WERI-Rb-1 (cell line): ENCODE results near the gene PIK3R6.

Experiments used
- DNase-seq: peaks from one replicate; pipeline ENCODE4 v3.0.0-alpha.2; 2020
- H3K27ac ChIP-seq: fragments of 250-450 bp; sonication (Bioruptor Pico); 2 replicates; pipeline ENCODE4 v1.5.1; 2020; ENCODE audit warnings: mild to moderate bottlenecking, moderate library complexity
- H3K27me3 ChIP-seq: fragments of 250-450 bp; sonication (Bioruptor Pico); 2 replicates; pipeline ENCODE4 v1.5.1; 2021; ENCODE audit warnings: mild to moderate bottlenecking, low read depth, moderate library complexity; ENCODE audit not compliant: insufficient read depth, severe bottlenecking
- H3K36me3 ChIP-seq: fragments of 250-450 bp; sonication (Bioruptor Pico); 2 replicates; pipeline ENCODE4 v1.5.1; 2020; ENCODE audit warnings: mild to moderate bottlenecking, moderate library complexity
- H3K4me3 ChIP-seq: 2 replicates; pipeline ENCODE4 v1.5.1; 2011; ENCODE audit warnings: low read depth, mild to moderate bottlenecking, control low read depth, low read length
- H3K9me3 ChIP-seq: fragments of 250-450 bp; sonication (Bioruptor Pico); 2 replicates; pipeline ENCODE4 v1.5.1; 2021; ENCODE audit warnings: mild to moderate bottlenecking, moderate library complexity; ENCODE audit not compliant: severe bottlenecking
- CTCF ChIP-seq: IDR thresholded peaks from 2 replicates; pipeline ENCODE4 v1.5.1; 2011; ENCODE audit warnings: low read depth, mild to moderate bottlenecking, control low read depth, inconsistent platforms, low read length

Gene PIK3R6

GRCh38 chr17:8835106-8835505 lies 32.4 kb downstream of the PIK3R6 start:
- H3K4me3 ChIP-seq = no peak overlapping the region
- no peak for DNase-seq
- no peaks in the 10 kb centered on the region for H3K36me3 ChIP-seq
- TF ChIP-seq CTCF = no peak
- H3K27ac ChIP-seq = no peak overlapping the region
- H3K9me3 ChIP-seq = no peaks in the 10 kb centered on the region
- no peaks in the 10 kb centered on the region for H3K27me3 ChIP-seq

- no peak overlapping the region for H3K4me3 ChIP-seq
- peak; percentile 90 for TF ChIP-seq CTCF
- H3K27me3 ChIP-seq = no peaks in the 10 kb centered on the region
- H3K36me3 ChIP-seq = no peaks in the 10 kb centered on the region
- H3K27ac ChIP-seq = peak overlapping the region; percentile 69
- DNase-seq = peak; percentile 94
- H3K9me3 ChIP-seq = no peaks in the 10 kb centered on the region
Observed at GRCh38 chr17:8832711-8833352, 34.6 kb downstream of the PIK3R6 start.

- Histone ChIP-seq H3K27ac (peak overlapping the region; percentile 55), H3K36me3 (no peaks in the 10 kb centered on the region), H3K4me3 (no peak overlapping the region), H3K9me3 (no peaks in the 10 kb centered on the region), H3K27me3 (no peaks in the 10 kb centered on the region)
- peak; percentile 55 for DNase-seq
- TF ChIP-seq CTCF = no peak
Observed at GRCh38 chr17:8831234-8831849, 36.1 kb downstream of the PIK3R6 start.

- no peaks in the 10 kb centered on the region for H3K9me3 ChIP-seq
- H3K27me3 ChIP-seq = no peaks in the 10 kb centered on the region
- no peak overlapping the region for H3K27ac ChIP-seq
- no peak for DNase-seq
- no peak for TF ChIP-seq CTCF
- no peaks in the 10 kb centered on the region for H3K36me3 ChIP-seq
- H3K4me3 ChIP-seq = no peak overlapping the region
Observed at GRCh38 chr17:8830141-8830540, 37.3 kb downstream of the PIK3R6 start.

- H3K4me3 ChIP-seq = no peak overlapping the region
- H3K27me3 ChIP-seq = no peaks in the 10 kb centered on the region
- H3K9me3 ChIP-seq = peaks cover 4% of the 10 kb centered on the region
- DNase-seq = no peak
- H3K27ac ChIP-seq = no peak overlapping the region
- no peaks in the 10 kb centered on the region for H3K36me3 ChIP-seq
- no peak for TF ChIP-seq CTCF
Observed at GRCh38 chr17:8829036-8829941, 38.2 kb downstream of the PIK3R6 start.
